Gastroesophageal sphincter (tissue), 4 donors: ENCODE measurements around the gene SDS. TPM values are rescaled to one million over a fixed set of nuclear protein-coding genes. Genes with fewer than 3 reads are reported as not detected.

Experiments
- ATAC-seq: fragments of 150-250 bp; one replicate; pipeline ENCODE4 v1.9.1; 2016; ENCODE audit warnings: mild to moderate bottlenecking, moderate library complexity
- H3K27ac ChIP-seq, 4 donors: fragments of 200-600 bp; sonication (generic) in 3 of 4; 1 replicate in 3 of 4; 2 replicates in 1 of 4; pipeline ENCODE4 v1.5.1; 2016 to 2019
- H3K27me3 ChIP-seq: fragments of 200-600 bp; sonication (generic); one replicate; pipeline ENCODE4 v1.5.1; 2019
- H3K36me3 ChIP-seq, 2 donors: fragments of 200-600 bp; sonication (generic); one replicate each; pipeline ENCODE4 v1.5.1; 2019; ENCODE audit warnings: control low read depth in 1 of 2
- H3K4me1 ChIP-seq, 3 donors: fragments of 200-600 bp; sonication (generic); 1 replicate in 2 of 3; 2 replicates in 1 of 3; pipeline ENCODE4 v1.5.1; 2016 to 2019; ENCODE audit warnings: control low read depth in 2 of 3
- H3K4me3 ChIP-seq, 2 donors: fragments of 200-600 bp; sonication (generic); one replicate each; pipeline ENCODE4 v1.5.1; 2019; ENCODE audit warnings: mild to moderate bottlenecking in 1 of 2, moderate library complexity in 1 of 2
- H3K9me3 ChIP-seq, 3 donors: fragments of 200-600 bp; sonication (generic); one replicate each; pipeline ENCODE4 v1.5.1; 2017 to 2019; ENCODE audit warnings: control low read depth in 2 of 3
- EP300 ChIP-seq: sonication (generic); formaldehyde crosslinking; IDR thresholded peaks from one replicate; pipeline ENCODE4 v1.6.1; 2017; ENCODE audit warnings: antibody characterized with exemption, mild to moderate bottlenecking
- POLR2A ChIP-seq, 2 donors: fragments of 450-650 bp; IDR thresholded peaks; one replicate each; pipeline ENCODE4 v1.6.1; 2017; ENCODE audit warnings: antibody characterized with exemption in 2 of 2, mild to moderate bottlenecking in 2 of 2, moderate library complexity in 1 of 2
- POLR2AphosphoS5 ChIP-seq: sonication (generic); formaldehyde crosslinking; IDR thresholded peaks from one replicate; pipeline ENCODE4 v1.6.1; 2017; ENCODE audit warnings: antibody characterized with exemption
- WGBS, 2 donors: methylation state at CpG; one replicate each; pipeline ENCODE4 v1.1.5; 2018; ENCODE audit warnings: low coverage in 1 of 2; 5-methylcytosine and 5-hydroxymethylcytosine counted together
- total RNA-seq, 4 donors: library from RNA; depleted of rRNA; stranded (reverse); fragments of >200 nt; gene quantifications; one replicate each; pipeline ENCODE4 v1.1.0, GENCODE V29; 2016
- TF ChIP-seq, protein P1 (sequence below), 4 experiments: fragments of 200-600 bp in 2 of 4; fragments of 450-650 bp in 2 of 4; sonication (generic) in 1 of 4; IDR thresholded peaks; one replicate each; pipeline ENCODE4 v1.5.1; 2017 to 2019; ENCODE audit warnings: antibody characterized with exemption in 4 of 4, mild to moderate bottlenecking in 2 of 4, moderate library complexity in 2 of 4

Gene SDS
- total RNA-seq, 4 donors from 2014 or later: 0.39 to 5.5 TPM; not detected in 2

GRCh38 chr12:113397497-113398197 is 6.0 kb downstream of the SDS start:
- Histone ChIP-seq H3K4me1 (no peaks in the 10 kb centered on the region), H3K27me3 (peaks cover 55% of the 10 kb centered on the region), H3K36me3 (no peaks in the 10 kb centered on the region), H3K9me3 (no peaks in the 10 kb centered on the region), H3K4me3 (no peak overlapping the region), H3K27ac (no peak overlapping the region)
- 43 to 47% methylated on average over 3 to 4 of the region's 10 CpGs for WGBS, 2 donors
- TF ChIP-seq EP300: no peak
- no peak for TF ChIP-seq POLR2A (IDR thresholded peaks at IDR 0.05)
- no peak for TF ChIP-seq POLR2AphosphoS5
- TF ChIP-seq, protein P1, sequence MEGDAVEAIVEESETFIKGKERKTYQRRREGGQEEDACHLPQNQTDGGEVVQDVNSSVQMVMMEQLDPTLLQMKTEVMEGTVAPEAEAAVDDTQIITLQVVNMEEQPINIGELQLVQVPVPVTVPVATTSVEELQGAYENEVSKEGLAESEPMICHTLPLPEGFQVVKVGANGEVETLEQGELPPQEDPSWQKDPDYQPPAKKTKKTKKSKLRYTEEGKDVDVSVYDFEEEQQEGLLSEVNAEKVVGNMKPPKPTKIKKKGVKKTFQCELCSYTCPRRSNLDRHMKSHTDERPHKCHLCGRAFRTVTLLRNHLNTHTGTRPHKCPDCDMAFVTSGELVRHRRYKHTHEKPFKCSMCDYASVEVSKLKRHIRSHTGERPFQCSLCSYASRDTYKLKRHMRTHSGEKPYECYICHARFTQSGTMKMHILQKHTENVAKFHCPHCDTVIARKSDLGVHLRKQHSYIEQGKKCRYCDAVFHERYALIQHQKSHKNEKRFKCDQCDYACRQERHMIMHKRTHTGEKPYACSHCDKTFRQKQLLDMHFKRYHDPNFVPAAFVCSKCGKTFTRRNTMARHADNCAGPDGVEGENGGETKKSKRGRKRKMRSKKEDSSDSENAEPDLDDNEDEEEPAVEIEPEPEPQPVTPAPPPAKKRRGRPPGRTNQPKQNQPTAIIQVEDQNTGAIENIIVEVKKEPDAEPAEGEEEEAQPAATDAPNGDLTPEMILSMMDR (IDR thresholded peaks at IDR 0.05): no peak
- no peak for ATAC-seq

GRCh38 chr12:113396828-113397496 is 6.7 kb downstream of the SDS start:
- no peak overlapping the region for H3K4me3 ChIP-seq
- no peak overlapping the region for H3K27ac ChIP-seq
- H3K36me3 ChIP-seq: peaks cover 0 to 2% of the 10 kb centered on the region in 2 donors
- TF ChIP-seq POLR2A (IDR thresholded peaks at IDR 0.05): no peak
- TF ChIP-seq, protein P1 (IDR thresholded peaks at IDR 0.05): no peak
- TF ChIP-seq EP300: no peak
- no peak for TF ChIP-seq POLR2AphosphoS5
- no peaks in the 10 kb centered on the region for H3K4me1 ChIP-seq
- H3K9me3 ChIP-seq: no peaks in the 10 kb centered on the region
- no peak for ATAC-seq
- WGBS, 2 donors: no CpG with 5 or more reads among the region's 16 CpGs
- H3K27me3 ChIP-seq: peaks cover 49% of the 10 kb centered on the region

DNA sequence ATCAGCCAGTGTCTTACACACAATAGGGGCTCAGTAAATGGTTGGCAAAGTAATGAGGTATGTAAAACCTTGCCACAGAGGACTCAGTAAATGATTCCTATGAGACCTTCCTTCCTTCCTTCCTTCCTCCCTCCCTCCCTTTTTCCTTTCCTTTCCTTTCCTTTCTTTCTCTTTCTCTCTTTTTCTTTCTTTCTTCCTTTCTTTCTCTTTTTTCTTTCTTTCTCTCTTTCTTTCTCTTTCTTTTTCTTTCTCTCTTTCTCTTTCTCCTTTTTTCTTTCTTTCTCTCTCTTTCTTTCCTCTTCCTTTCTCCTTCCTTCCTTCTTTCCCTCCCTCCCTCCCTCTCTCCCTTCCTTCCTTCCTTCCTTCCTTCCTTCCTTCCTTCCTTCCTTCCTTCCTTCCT is 7.5 kb downstream of the SDS start:
- Histone ChIP-seq H3K27me3 (peaks cover 41% of the 10 kb centered on the region), H3K4me1 (no peaks in the 10 kb centered on the region), H3K36me3 (peaks cover 0 to 10% of the 10 kb centered on the region in 2 donors), H3K27ac (no peak overlapping the region), H3K9me3 (no peaks in the 10 kb centered on the region), H3K4me3 (no peak overlapping the region)
- TF ChIP-seq POLR2AphosphoS5: no peak
- TF ChIP-seq, protein P1 (IDR thresholded peaks at IDR 0.05): no peak
- no peak for TF ChIP-seq POLR2A (IDR thresholded peaks at IDR 0.05)
- no peak for ATAC-seq

DNA sequence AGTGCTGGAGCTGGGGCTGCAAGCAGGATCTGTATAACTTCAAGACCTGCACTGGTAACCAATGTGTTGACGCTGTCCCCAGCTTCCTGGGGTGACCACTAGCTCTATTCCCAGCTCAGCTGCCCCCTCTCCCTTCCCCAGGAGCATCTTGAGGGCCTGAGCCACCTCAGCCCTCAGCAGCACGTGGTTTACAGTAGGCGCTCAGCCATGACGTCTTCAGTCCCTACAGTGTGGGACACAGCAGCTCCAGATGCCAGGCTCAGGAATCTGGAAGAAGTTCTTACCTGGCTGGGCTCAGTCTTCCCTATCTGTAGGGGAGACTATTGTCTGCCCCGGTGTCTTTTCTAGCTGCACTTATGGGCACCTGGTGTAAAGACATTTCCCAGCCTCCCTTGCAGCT is 8.6 kb downstream of the SDS start:
- Histone ChIP-seq H3K36me3 (peaks cover 0 to 21% of the 10 kb centered on the region in 2 donors), H3K9me3 (no peaks in the 10 kb centered on the region), H3K27ac (no peak overlapping the region), H3K4me3 (no peak overlapping the region), H3K27me3 (peaks cover 32% of the 10 kb centered on the region), H3K4me1 (no peaks in the 10 kb centered on the region)
- TF ChIP-seq POLR2AphosphoS5 (no peak), POLR2A (IDR thresholded peaks at IDR 0.05) (no peak), EP300 (no peak)
- TF ChIP-seq, protein P1 (IDR thresholded peaks at IDR 0.05): no peak
- WGBS, 2 donors: 74 to 100% methylated on average over 1 to 4 of the region's 5 CpGs
- ATAC-seq: no peak

DNA sequence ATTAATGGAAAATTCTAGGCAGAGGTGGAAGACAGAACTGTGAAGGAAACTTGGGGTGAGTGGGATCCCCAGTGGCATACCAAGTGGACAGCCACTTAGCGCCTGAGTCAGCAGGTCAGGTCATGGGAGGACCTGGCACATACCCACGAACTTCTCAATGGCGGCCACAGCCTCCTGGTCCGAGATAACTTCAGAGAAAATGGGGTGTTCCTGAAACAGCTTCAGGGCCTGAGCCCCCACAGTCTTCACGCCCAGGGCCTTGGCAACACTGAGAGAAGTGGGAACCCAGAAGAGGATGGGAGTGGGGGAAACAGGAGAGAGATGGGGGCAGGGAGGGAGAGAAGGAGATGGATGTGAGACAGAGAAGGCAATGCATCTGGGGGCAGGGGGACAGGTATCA is 9.9 kb downstream of the SDS start:
- H3K36me3 ChIP-seq: peaks cover 0 to 34% of the 10 kb centered on the region in 2 donors
- no peaks in the 10 kb centered on the region for H3K4me1 ChIP-seq
- H3K4me3 ChIP-seq: no peak overlapping the region
- H3K9me3 ChIP-seq: no peaks in the 10 kb centered on the region
- no peak for ATAC-seq
- TF ChIP-seq EP300: no peak
- H3K27ac ChIP-seq: no peak overlapping the region
- 90% methylated on average over 2 of the region's 5 CpGs; no CpG with 5 or more reads in 1 of the 2 donors for WGBS, 2 donors
- H3K27me3 ChIP-seq: peaks cover 19% of the 10 kb centered on the region
